ENCODE results near the gene INPP4B.

INPP4B gene

DNA sequence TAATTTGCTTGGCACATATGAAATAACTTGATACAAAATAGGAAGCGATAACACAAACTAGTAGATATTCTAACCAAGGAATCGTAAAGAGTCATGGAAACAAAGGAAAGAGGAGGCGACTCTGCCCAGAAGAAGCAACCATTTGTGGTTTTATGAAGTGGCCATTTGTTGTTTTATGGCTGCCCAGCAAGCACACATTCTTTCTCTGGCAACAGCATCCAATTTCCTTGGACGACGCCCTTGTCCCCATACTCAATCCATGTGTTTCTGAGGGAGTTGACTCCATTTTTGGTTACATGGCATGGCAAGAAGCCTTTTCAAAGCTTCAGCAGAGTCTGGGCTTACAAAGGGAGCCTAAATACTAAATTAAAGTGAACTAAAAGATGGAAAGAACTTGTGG is 295.1 kb downstream of the INPP4B start:
- no peak for TF ChIP-seq ZFX (IDR thresholded peaks at IDR 0.05; ENCODE audit: borderline replicate concordance)
- no peak for TF ChIP-seq CTCF (IDR thresholded peaks at IDR 0.05)
- H3K27ac ChIP-seq: no peak overlapping the region

DNA sequence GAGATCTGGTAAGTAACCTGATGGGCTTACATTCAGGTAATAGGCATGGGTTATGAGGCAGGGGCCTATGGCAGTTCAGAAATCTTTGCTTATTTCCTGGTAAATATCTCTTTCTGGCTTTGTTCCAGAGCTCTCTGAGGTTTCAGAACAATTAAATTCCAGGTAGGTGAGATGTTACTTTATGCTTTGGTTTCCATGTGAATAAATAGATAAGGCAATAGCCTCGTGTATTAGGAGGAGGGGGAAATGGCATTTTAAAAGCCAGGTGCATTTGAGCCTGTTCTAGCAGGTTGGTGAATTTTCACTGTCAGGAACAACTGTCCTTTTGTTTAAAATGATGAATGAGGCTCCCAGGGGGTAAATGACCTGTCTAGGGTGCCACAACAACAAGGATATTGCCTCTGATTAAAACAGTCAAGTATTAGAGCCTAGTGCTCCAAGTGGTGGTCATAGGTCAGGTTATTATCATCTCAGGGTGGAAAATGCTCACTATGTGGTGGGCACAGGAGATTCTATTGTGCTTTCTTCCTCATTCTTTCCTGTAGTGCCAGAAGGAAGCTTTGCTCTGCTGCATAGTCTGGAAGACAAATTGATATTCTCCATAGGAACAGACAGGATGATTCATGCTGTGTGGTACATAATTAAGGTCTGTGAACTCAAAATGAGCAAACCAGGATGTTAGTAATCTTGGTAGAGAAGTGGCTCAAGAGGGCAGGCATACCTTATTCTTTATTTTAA is 296.2 kb downstream of the INPP4B start:
- H3K27ac ChIP-seq: no peak overlapping the region
- TF ChIP-seq ZFX (IDR thresholded peaks at IDR 0.05; ENCODE audit: borderline replicate concordance) (no peak), CTCF (IDR thresholded peaks at IDR 0.05) (no peak)

GRCh38 chr4:142549248-142549647 is 296.9 kb downstream of the INPP4B start:
- TF ChIP-seq ZFX (IDR thresholded peaks at IDR 0.05; ENCODE audit: borderline replicate concordance) (no peak), CTCF (IDR thresholded peaks at IDR 0.05) (no peak)
- H3K27ac ChIP-seq: no peak overlapping the region

- H3K27ac ChIP-seq: no peak overlapping the region
- TF ChIP-seq ZFX (IDR thresholded peaks at IDR 0.05; ENCODE audit: borderline replicate concordance) (no peak), CTCF (IDR thresholded peaks at IDR 0.05) (no peak)
Measured at GRCh38 chr4:142548491-142548890, 297.6 kb downstream of the INPP4B start.

- H3K27ac ChIP-seq: no peak overlapping the region
- TF ChIP-seq CTCF (IDR thresholded peaks at IDR 0.05) (no peak), ZFX (IDR thresholded peaks at IDR 0.05; ENCODE audit: borderline replicate concordance) (no peak)
Measured at GRCh38 chr4:142547974-142548373, 298.1 kb downstream of the INPP4B start.

DNA sequence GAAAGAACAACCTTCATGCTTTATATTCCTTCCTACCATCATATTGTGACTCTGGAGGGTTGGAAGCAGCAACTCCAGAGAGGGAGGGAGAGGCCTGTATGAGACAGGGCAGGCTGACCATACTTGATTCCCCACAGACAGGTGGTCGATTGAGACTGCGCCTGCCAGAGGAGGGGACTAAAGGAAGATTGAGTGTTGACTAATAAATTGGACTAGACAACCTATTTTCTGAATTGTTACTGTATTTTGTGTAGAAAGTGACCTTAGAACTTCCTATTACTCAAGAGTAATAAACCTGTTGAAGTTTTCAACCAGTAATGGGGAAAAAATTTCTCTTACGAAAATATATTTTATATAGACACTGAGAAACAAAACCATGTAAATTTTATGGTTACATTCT is 301.5 kb downstream of the INPP4B start:
- TF ChIP-seq CTCF (IDR thresholded peaks at IDR 0.05) (no peak), ZFX (IDR thresholded peaks at IDR 0.05; ENCODE audit: borderline replicate concordance) (no peak)
- no peak overlapping the region for H3K27ac ChIP-seq

DNA sequence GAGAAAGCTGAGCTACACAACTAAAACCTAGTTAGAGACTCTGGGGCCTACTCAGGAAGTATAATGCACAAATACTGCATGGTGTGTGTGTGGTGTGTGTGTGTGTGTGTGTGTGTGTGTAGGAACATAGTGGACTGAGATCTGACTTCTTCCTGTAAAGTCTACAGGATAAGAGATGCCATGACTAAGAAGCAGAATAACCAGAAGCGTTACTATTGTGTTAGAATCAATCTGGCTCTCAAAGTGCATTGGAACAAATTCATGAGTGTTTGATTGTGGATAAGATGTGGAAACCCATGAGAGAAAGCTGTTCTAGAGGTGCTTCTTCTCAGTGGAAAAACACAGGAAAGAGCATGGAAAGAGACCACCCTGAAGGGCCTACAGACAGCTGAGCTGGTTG is 302.1 kb downstream of the INPP4B start:
- H3K27ac ChIP-seq: no peak overlapping the region
- TF ChIP-seq ZFX (IDR thresholded peaks at IDR 0.05; ENCODE audit: borderline replicate concordance): no peak
- no peak for TF ChIP-seq CTCF (IDR thresholded peaks at IDR 0.05)

Measured in 22Rv1 (cell line).